ENCODE data around the gene ATP5F1A.

The ATP5F1A gene

DNA sequence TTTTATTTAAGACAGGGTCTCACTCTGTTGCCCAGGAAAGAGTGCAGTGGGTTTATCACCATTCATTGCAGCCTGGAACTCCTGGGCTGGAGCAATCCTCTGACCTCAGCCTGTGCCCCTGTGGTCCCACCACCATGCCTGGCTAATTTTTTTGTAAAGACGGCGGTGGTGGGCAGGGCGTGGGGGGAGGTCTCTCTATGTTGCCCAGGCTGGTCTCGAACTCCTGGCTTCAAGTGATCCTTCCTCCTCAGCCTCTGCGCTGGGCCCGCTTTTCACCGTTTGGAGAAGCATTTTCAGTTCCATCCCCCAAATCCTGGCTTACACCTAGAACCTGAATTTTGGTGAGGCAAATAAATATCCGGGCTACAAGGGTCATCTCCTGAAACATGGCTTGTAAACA lies 1.4 kb upstream of the ATP5F1A start:
- Histone ChIP-seq H3K9me3 (ENCODE audit: insufficient read depth, low read length) (no peaks in the 10 kb centered on the region), H3K27me3 (ENCODE audit: low read length) (no peaks in the 10 kb centered on the region), H3K27ac (ENCODE audit: low read depth, low read length) (no peak overlapping the region), H3K4me2 (ENCODE audit: low read depth, low read length, poor library complexity, severe bottlenecking) (no peak overlapping the region), H3K4me3 (ENCODE audit: insufficient read depth, low read length, poor library complexity, severe bottlenecking) (no peak overlapping the region), H3K9me2 (replicated peaks; ENCODE audit: insufficient read depth, low read length) (no peaks in the 10 kb centered on the region), H4K20me1 (ENCODE audit: low read depth, low read length) (peaks cover 13% of the 10 kb centered on the region; the same call in 1 of the 2 replicates), H3F3A (ENCODE audit: insufficient read depth) (no peaks in the 10 kb centered on the region; the same call in 1 of the 2 replicates), H3K9ac (ENCODE audit: low read length) (no peak overlapping the region), H3K79me2 (ENCODE audit: insufficient read depth, low read length) (peaks cover 39% of the 10 kb centered on the region), H3K36me3 (ENCODE audit: low read length) (peaks cover 8% of the 10 kb centered on the region), H2AFZ (ENCODE audit: low read depth, low read length, severe bottlenecking) (no peak overlapping the region)
- no peak for TF ChIP-seq EZH2phosphoT487 (conservative IDR thresholded peaks at IDR 0.05; ENCODE audit: low read length)
- TF ChIP-seq, protein P1, sequence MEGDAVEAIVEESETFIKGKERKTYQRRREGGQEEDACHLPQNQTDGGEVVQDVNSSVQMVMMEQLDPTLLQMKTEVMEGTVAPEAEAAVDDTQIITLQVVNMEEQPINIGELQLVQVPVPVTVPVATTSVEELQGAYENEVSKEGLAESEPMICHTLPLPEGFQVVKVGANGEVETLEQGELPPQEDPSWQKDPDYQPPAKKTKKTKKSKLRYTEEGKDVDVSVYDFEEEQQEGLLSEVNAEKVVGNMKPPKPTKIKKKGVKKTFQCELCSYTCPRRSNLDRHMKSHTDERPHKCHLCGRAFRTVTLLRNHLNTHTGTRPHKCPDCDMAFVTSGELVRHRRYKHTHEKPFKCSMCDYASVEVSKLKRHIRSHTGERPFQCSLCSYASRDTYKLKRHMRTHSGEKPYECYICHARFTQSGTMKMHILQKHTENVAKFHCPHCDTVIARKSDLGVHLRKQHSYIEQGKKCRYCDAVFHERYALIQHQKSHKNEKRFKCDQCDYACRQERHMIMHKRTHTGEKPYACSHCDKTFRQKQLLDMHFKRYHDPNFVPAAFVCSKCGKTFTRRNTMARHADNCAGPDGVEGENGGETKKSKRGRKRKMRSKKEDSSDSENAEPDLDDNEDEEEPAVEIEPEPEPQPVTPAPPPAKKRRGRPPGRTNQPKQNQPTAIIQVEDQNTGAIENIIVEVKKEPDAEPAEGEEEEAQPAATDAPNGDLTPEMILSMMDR (IDR thresholded peaks at IDR 0.05; ENCODE audit: insufficient read depth, low read length, poor library complexity, severe bottlenecking), result no peak

DNA sequence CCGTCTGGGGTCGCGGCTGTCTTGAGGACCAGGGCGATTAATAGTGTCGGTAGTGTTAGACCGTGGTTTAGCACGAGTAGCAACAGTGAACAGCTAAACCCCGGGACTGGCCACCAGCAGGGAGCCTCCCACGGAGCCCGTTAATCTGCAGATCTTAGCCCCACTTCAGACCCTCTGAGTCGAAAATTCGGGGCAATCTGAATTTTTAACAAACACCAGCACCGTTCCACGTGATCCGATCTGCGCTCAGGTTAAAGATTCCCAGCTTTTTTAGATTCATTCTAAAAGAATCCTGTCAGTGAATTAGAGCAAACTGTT lies 479 bp upstream of the ATP5F1A start:
- peak overlapping the region; percentile 72 for H3K4me3 ChIP-seq (ENCODE audit: insufficient read depth, low read length, poor library complexity, severe bottlenecking)
- peaks cover 13% of the 10 kb centered on the region; the same call in 1 of the 2 replicates for H4K20me1 ChIP-seq (ENCODE audit: low read depth, low read length)
- H3K9ac ChIP-seq (ENCODE audit: low read length), result peak overlapping the region; percentile 74
- H3K27ac ChIP-seq (ENCODE audit: low read depth, low read length), result peak overlapping the region; percentile 71
- H3K4me2 ChIP-seq (ENCODE audit: low read depth, low read length, poor library complexity, severe bottlenecking), result peak overlapping the region; percentile 63
- no peaks in the 10 kb centered on the region for H3K9me2 ChIP-seq (replicated peaks; ENCODE audit: insufficient read depth, low read length)
- H3K36me3 ChIP-seq (ENCODE audit: low read length), result peaks cover 11% of the 10 kb centered on the region
- no peaks in the 10 kb centered on the region; the same call in 1 of the 2 replicates for H3F3A ChIP-seq (ENCODE audit: insufficient read depth)
- no peaks in the 10 kb centered on the region for H3K27me3 ChIP-seq (ENCODE audit: low read length)
- TF ChIP-seq EZH2phosphoT487 (conservative IDR thresholded peaks at IDR 0.05; ENCODE audit: low read length), result no peak
- TF ChIP-seq, protein P1 (IDR thresholded peaks at IDR 0.05; ENCODE audit: insufficient read depth, low read length, poor library complexity, severe bottlenecking), result no peak
- H2AFZ ChIP-seq (ENCODE audit: low read depth, low read length, severe bottlenecking), result peak overlapping the region; percentile 87
- peaks cover 45% of the 10 kb centered on the region for H3K79me2 ChIP-seq (ENCODE audit: insufficient read depth, low read length)
- H3K9me3 ChIP-seq (ENCODE audit: insufficient read depth, low read length), result no peaks in the 10 kb centered on the region

DNA sequence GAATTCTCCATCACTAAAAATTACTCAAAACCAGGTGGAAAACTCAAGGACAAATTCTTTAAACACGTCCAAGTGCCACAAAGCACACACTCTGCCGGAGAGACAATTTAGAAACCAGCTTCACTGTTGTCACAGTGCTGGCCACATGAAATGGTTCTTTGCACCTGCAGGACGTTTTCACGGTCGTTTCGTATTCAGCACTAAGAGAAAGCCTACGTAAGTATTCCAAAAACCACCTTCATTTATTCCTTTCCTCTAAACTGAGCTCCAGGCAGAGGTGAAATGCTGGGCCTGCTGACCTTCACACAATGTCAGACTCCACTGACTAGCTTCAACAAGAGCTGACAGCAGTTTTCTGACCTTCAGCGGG lies 680 bp downstream of the ATP5F1A start:
- Histone ChIP-seq H3K4me2 (ENCODE audit: low read depth, low read length, poor library complexity, severe bottlenecking) (peak overlapping the region; percentile 63), H2AFZ (ENCODE audit: low read depth, low read length, severe bottlenecking) (no peak overlapping the region)

More for the DNA sequence above, 680 bp downstream of the ATP5F1A start:
- H3F3A ChIP-seq (ENCODE audit: insufficient read depth), result no peaks in the 10 kb centered on the region; the same call in 1 of the 2 replicates
- no peaks in the 10 kb centered on the region for H3K9me3 ChIP-seq (ENCODE audit: insufficient read depth, low read length)
- H3K36me3 ChIP-seq (ENCODE audit: low read length), result peaks cover 19% of the 10 kb centered on the region
- peak overlapping the region; percentile 74 for H3K9ac ChIP-seq (ENCODE audit: low read length)
- no peaks in the 10 kb centered on the region for H3K27me3 ChIP-seq (ENCODE audit: low read length)
- peaks cover 57% of the 10 kb centered on the region for H3K79me2 ChIP-seq (ENCODE audit: insufficient read depth, low read length)
- peaks cover 13% of the 10 kb centered on the region; the same call in 1 of the 2 replicates for H4K20me1 ChIP-seq (ENCODE audit: low read depth, low read length)
- peak overlapping the region; percentile 72 for H3K4me3 ChIP-seq (ENCODE audit: insufficient read depth, low read length, poor library complexity, severe bottlenecking)
- TF ChIP-seq, protein P1 (IDR thresholded peaks at IDR 0.05; ENCODE audit: insufficient read depth, low read length, poor library complexity, severe bottlenecking), result no peak
- no peak for TF ChIP-seq EZH2phosphoT487 (conservative IDR thresholded peaks at IDR 0.05; ENCODE audit: low read length)
- peak overlapping the region; percentile 71 for H3K27ac ChIP-seq (ENCODE audit: low read depth, low read length)
- no peaks in the 10 kb centered on the region for H3K9me2 ChIP-seq (replicated peaks; ENCODE audit: insufficient read depth, low read length)
